Cortex of kidney (tissue), 1 donor: Measurements from ENCODE around the gene YPEL1.

Experiments used
- DNase-seq: peaks from one replicate; lab custom pipeline; 2025; lab: John Stamatoyannopoulos, UW

Gene YPEL1, protein sequence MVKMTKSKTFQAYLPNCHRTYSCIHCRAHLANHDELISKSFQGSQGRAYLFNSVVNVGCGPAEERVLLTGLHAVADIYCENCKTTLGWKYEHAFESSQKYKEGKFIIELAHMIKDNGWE

DNA sequence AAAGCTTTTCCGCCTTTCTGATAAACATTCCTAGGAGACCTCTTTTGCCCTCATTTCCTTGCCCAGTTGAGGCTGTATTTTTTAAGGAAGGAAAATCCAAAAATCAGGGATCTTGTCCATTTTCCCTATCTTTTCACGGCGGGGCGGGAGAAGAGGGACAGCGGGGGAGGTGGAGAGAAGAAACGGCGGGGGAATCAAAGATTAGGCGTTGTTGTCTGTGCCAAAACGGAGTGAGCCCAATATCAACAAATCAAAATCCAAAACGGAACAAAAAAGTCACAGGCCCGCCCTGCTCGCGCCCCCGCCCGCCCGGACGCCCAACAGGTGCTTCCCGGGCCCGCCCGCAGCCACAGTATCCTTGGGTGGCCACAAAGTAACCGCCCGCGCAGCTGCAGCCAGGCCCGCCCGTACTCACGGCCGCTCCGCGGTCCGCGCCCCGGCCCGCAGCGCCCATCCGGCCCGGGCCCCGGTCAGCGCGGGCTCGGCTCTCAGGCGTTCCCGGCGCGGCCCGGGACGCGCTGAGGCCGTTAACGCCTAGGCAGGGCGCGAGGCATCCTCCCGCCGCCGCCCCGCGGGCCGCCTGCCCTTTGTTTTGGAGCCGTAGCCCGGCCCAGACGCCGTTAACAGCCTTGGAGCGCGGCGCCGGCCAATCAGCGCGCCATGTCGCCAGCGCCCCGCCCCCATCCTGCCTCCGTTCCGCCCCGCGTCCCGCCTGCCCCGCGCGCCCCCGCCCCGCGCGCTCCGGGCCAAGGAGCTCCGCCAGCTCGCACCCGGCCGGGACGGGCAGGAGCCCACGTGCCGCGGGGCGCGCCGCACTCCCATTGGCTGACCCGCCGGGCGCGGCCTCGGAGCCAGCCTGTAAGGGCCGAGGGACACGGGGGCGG lies at the start of gene YPEL1:
TSS of gene YPEL1 (minus strand) at position 595 of the 884 bp plus-strand sequence. CDS start 25,050 bp downstream, outside the sequence.
- peak; percentile 90 for DNase-seq

DNA sequence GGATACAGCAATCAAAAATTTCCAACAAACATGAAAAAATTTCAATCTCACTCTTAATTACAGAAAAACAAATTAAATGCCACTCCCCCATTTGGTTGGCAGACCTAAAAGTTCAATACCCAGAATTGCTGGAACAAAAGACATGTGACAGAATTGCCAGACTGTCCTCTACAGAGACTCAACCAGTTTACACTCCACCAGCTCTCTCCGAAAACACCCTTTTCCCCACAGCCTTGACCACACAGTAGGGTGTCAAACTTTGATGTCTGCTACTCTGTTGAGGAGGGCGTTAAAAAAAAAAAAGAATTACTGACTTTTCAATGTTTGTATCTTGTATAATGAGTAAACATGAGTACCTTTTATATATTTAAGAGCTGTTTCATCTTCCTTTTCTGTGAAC lies 44.7 kb upstream of the YPEL1 start:
- DNase-seq: no peak

DNA sequence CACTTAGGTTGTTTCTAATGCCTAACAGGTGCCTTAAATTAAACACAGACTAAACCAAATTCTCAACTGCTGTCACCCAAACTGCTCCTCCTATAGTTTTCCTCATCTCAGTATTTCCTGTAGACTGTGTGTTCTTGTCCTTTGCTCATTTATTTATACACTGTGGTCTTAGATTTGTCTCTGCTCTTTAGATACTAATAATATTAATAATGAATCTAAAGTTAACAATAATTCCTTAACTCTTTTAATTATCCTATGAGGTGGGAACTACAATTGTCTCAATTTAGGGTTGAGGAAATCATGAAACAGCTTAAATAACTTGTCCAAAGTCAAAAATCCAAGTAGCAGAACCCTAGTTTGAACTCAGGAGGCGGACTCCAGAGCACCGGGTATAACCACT lies 43.9 kb upstream of the YPEL1 start:
- DNase-seq: no peak

DNA sequence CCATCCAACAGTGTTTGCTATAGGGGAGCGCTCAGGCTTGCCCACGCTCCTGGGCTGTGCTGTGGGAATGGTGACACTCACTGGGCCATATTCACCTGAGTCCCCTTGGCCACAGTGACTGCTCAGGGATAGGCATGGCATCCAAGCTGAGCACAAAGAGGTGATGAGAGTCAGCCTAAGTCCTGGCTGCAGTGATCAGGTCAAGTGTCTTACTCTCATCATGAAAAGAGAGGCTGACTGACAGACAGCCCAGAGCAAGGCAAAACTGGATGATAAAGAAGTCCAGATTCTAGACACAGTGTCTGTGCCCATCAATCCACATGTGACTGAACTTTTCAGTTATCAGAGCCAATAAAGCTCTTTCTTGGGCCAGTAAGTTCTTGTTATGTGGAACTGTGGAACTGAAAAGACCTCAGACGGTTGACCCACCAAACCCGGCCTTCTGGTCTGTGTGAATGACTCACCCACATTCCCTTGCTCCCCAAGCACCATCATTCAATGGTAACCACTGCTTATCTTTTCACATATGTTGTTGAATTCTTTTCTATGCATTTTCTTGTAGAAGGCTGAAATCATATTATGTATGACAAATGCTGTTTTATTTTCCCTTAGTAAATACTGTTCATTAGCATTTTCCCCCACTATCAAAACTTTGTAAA lies 43.2 kb upstream of the YPEL1 start:
- no peak for DNase-seq

DNA sequence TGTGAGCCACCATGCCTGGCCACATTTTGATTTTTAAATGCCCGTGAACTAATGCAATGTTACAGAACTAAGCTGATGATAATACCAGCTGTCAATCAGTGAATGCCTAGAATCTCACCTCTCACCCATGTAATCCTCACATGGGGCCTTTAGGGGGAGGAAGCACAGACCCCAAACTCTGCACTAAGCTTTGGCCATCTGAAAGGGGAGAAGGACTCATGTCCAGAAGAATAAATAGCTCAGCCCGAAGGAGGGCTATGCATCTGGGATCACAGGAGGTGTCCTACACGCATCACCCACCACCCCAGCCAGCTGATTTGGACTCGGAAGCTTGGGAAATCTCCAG lies 36.0 kb upstream of the YPEL1 start:
- no peak for DNase-seq

DNA sequence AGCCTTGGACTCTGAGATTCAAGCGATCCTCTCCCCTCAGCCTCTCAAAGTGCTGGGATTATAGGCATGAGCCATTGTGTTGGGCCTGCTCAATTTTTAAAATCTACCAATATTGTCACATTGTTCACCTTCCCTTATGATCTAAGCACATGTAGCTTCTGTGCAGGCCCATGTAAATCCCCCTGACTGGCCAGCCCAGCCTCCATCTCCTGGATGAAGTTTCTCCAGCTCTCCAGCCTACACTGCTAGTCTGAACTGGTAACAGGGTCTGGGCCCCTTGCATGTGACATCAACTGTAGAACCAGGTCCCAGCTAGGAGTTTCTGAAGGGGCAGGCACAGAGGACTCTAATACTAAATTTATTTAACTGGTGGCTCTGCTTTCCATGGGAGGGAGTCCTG lies 32.8 kb upstream of the YPEL1 start:
- no peak for DNase-seq

DNA sequence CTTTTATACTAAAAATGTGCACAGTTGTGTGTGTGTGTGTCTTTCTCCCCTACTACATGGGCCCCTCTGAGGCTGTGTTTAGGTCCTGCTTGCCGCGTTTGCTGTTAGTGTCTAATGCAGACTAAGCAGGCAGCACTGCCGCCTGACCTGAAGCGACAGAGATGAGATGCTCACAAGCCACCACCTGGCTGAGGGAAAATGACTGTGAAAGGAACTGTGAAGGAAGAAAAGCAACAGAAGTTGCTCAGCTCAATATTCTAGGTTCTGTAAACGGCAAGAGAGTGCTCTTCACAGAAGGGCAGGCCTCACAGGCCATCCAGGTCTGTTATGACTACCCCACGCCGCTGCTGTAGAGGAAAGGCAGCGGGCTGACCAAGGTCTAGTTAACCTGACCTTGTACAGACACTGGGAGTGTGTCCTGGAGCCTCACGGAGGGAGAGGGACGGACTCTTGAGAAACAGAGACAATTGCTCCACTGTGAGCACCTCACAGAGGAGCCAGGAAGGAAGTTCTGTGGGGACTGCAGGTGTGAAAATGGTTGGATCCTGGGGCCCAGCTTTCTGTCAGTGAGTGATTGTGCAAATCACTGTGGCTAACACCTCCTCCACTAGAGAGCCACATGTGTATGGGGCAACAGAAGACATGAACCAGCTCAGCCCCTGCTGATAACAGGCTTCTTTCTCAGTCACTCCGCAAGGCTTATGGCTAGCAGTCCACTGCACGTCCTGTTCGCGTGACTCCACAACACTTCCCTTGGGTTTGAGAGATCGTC lies 31.3 kb upstream of the YPEL1 start:
- no peak for DNase-seq

DNA sequence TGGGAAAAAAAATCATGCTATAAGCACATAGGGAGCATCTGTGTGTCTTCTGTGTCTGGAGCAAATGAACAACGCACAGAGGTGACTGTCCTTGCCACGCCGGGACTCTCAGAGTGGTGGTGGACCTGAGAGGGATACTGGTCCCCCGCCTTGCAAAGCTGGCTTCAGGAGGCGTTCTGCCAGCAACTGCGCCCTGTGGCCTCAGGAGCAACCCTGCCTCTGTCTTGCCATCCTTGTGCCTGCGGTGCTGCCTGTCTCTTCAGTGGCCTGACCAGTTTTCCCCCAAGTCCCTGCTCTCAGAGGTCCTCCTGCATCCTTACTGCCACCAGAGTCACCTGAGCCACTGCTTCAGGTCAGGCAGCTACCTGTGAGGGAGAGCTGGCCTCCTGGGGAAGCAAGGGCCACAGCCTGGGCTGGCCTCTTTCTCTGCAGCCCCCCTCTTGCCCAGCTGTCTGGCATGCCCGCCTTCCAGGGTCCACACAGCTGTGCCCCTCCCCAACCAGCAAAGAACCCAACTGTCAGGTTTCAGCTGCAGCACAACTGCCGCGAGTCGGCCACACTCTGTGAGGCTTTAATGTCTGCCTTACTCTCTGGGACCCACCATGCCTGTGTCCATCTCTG lies 30.4 kb upstream of the YPEL1 start:
- no peak for DNase-seq

DNA sequence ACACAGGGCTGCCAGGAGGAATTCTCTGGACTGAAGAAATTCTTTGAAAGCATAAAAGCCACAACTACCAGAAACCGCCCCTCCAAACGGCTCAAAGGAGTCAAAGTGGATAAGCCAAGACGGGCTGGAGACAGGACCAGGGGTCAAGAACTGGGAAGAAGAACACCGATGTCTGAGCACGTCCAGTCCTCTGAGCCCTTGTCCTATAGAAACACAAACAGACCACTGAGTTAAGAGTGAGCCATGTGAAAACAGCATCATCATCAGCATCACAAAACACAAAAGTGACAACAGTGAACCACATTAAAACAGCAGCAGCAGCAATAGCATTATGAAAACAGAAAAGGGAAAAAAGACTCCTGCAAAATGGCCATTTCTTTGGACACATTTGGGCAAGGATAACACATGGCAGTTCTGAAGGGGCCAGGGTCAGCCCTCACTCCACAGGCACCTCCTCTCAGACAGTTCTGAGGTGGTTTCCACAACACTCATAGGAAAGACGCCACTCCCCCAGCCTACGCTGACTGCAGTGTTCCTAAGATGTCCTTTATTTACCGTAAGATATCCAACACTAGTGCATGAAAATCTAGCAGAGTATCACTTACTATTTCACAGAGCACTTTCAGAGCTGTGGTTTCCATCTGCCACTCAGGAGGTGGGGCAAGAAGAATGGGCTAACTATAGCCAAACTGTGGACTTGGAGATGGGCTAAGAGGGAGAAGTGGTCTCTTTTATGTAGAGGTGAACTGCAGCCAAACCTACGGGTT lies 28.6 kb upstream of the YPEL1 start:
- no peak for DNase-seq

DNA sequence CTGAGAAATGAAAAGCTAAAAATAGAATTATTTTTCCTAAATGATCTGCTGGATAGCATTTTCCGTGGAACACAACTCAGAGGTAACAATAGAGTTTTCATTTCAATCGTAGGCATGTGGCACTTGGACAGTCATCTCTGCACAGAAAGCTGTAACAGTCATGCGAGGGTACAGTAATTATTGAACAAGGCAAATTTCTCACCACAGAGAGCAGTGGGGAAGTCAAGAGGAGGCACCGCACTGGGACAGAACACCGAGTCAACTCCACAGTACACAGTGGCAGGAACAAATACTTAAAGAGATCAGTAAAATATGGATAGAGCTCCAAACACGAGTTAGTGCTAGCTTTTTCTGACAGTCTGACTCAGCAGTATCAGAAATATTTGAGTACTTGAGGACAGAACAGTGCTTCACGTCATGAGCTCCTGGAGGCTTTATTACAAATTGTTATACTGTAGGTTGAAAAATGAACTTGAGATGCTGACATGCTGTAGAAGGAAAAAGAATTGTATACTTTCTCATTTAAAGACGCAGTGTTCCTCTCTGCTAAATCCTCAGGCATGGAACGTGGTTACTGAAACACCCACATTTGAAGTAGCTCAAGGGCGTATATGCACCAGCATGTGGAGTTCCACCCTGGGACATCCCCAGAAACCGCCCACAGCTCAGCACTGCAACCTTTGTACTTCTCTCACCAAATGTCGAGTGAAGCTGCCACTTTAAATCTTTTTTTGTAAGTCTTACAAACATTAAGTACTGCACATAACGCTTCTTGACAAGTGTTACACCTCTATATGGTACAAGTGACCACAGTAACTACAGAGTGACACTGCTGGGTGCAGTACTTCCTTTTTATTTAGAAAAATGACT lies 27.4 kb upstream of the YPEL1 start:
- DNase-seq: no peak

DNA sequence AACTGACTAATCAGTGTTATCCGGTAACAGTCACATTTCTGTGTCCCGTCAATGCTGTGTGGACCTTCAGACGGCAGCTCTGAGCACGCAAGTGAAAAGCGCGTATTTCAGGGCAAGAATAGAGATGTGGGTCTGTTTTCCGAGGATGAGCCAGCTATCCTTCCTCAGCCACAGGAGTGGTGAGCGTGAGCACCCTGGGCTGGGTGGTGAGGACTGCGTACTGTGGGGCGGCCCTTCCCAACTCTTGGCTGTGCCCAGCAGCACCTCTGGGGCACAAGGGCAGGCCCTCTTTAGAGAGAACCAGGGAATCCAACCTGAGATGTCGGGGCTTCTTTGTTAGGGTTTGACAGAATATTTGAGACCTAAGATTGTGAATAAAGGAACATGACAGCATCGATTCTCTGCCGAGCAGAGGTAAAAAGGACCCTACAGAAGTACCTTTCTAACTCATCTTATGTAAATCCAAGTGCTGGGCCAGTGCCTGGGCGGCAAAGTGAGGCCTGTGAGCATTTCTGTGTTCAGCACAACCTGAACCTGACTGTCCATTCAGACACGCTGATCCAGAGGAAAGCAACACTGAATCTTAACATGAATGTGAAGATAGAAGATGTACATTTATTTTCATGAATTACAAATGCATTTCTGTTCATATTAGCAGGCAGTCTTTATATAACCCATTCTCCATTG lies 26.5 kb upstream of the YPEL1 start:
- no peak for DNase-seq

DNA sequence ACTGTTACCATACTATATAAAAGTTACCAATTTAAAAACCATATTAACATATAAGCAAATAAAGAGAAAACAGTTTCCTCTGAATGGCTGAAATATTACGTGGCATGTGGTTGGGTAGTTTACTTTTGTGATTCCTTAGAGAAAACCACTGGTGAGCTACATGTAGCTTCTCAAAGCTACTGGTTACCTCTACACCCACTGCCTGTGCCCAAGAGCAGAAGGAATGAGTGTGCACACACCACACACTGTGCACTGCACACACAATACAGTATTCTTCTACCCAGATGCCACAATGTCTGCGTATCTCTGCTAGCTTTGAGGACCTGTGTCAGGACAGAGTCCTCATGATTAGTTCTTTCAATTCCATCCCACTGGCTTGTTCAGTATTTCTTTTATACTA lies 25.5 kb upstream of the YPEL1 start:
- DNase-seq: no peak

DNA sequence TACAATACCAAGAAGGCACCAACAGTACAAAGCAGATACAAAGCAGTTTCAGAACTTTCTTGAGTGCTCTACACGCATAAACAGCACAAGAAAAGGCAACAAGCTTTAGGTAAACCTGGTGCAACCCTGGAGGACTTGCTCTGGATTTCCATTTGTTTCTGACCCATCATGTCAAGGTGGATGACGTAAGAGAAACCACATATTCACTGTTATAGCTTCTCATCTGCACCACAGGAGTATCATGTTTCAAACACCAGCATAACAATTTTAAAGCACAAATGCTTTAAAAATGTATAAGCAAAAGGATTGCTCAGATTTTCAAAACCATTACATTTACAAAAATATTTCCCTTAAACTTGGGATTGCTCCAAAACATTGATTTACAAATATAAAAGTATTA lies 25.0 kb upstream of the YPEL1 start:
- DNase-seq: no peak

DNA sequence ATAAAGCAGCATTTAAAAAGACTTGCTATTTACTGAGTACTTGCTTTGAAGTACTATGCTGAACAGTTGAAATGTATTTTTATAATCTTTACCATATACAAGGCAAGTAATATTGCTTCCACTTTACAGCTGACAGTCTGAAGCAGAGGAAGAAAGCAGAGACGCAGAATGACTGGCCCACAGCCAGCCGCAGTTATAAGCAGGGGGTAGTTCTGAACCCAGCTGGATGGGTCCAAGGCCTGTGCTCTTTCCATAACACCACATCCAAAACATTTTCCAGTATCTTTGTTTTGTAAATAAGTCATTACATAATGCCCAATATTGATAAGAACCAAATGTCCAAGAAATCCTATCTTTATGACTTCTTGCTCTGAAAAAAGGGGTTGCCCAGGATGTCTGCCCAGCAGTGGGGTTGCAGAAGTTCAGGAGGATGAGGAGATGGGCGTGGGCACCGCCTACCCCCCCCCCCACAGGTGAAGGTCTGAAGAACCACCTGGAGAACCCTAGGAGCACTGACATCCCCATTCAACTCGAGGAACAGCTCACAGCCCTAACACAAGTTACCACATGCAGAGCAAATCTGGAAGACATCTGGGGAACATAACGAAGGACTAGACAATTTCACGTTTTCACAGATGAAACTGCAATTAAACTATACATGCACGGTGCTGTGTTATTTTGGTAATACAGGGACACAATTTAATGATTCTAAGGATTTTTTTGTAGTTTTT lies 24.2 kb upstream of the YPEL1 start:
- no peak for DNase-seq

DNA sequence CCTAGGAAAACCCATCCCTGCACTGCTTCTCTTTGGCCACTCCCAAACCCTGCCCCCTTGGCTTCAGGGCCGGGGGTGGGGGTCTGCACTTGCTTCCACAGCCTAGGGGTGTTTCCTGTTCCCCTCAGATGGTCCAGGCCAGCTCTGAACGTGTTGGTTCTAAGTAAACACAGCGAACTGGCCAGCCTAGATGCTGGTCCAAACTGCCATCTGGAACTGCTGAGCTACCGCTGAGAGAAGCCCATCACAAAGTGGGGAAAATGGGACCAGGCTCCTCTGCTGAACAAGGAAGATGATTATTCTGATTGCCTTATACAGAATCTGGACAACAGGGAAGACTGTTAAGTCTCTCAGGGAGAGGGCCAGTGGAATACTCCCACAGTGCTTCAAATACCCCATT lies 23.5 kb upstream of the YPEL1 start:
- DNase-seq: no peak

DNA sequence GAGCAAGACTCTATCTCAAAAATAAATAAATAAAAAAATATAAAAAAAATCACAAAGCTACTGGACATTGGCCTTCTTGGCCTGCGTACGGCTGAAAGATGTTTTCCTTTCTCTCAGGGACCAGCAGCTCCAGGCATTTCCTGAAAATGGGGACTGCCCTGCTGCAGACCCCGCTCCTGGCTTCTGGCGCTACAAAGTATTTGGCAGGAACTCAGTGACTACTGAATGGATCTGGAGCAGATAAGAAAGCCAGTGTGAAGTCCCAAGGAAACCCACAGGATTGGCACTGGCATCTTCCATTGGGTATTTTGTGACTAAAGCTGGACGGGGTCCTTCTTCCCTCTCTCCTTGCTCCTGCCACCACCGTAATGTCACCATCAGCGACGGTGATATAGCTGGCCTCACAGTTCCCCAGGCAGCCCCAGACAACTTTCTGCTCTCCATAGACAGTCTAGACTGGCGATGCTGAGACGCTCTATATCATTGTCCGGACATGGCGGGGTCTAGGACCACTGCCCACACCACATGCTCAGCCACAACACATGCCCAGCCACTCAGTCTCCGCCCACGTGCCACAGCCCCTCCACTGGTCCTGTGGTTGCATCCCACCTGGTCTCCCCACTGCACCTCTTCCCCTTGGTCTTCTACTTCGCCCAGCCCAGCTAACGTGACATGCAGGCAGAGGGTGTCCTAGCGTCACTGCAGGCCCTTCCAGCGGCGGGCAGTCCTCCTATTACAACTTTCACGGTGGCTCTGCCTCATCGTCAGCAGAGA lies 22.7 kb upstream of the YPEL1 start:
- DNase-seq: no peak

DNA sequence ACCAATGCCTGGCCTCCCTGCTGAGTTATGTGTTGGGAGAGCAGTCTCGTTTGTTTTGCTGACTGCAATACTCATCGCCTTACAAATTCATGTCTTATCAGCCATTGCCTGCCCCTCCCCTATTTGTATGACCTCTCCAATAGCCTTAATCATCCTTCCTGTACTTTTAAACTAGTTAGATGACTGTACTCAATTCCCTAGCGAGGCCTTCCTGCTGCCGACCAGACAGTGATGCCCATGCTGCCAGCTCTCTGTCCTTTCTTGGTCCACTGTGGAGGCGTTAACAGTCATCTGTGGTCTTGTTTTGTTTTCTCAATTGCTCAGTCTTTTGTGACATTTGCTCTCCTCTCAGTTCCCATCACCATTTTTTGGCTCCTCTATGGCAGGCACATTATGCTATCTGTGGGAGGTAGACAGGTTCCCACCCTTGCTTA lies 20.3 kb upstream of the YPEL1 start:
- DNase-seq: no peak

DNA sequence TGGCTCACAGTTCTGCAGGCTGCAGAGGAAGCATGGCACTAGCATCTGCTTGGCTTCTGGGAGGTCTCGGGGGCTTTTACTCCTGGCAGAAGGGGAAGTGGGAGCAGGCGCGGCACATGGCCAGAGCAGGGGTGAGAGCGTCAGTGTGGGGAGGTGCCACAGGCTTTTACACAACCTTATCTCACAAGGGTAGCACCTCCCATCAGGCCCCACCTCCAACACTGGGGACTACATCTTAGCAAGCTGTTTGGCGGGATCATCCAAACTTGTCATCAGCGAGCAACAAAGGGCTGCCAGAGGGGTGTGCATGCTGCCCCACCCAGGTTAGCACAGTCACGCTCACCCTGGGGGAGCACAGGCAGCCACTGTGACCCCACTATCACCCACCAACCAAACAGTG lies 18.9 kb upstream of the YPEL1 start:
- no peak for DNase-seq
